Ovary (tissue), 3 donors: Measurements from ENCODE around the gene CADPS.

Experiments used
- CTCF ChIP-seq, 3 donors: fragments of 450-650 bp in 2 of 3; fragments of 200-600 bp in 1 of 3; IDR thresholded peaks; one replicate each; pipeline versions ENCODE4 v1.5.1 to v1.8.0; 2016 to 2022; ENCODE audit warnings: antibody characterized with exemption in 3 of 3, mild to moderate bottlenecking in 1 of 3
- EP300 ChIP-seq: sonication (generic); formaldehyde crosslinking; IDR thresholded peaks from one replicate; pipeline ENCODE4 v1.6.1; 2017; ENCODE audit warnings: antibody characterized with exemption
- POLR2A ChIP-seq: fragments of 450-650 bp; IDR thresholded peaks from one replicate; pipeline ENCODE4 v1.6.1; 2017; ENCODE audit warnings: antibody characterized with exemption, mild to moderate bottlenecking, moderate library complexity
- donor health status: DM: no; HTN: no; CAD: no.

- no peak for TF ChIP-seq CTCF (IDR thresholded peaks at IDR 0.05)
- no peak for TF ChIP-seq EP300
- no peak for TF ChIP-seq POLR2A
Measured at GRCh38 chr3:62885136-62885535, 9.9 kb upstream of the CADPS start.
